Cerebellar nuclear complex (tissue), 1 donor: Measurements from ENCODE around the gene NRXN3.

ENCODE experiments used
- DNase-seq, 2 experiments: peaks; one replicate each; lab custom pipeline; 2025; lab: John Stamatoyannopoulos, UW

NRXN3 gene

GRCh38 chr14:78917462-78917861 is 747.3 kb downstream of the NRXN3 start:
- no peak for DNase-seq

GRCh38 chr14:78921856-78922255 is 751.7 kb downstream of the NRXN3 start:
- DNase-seq = no peak

- no peak for DNase-seq
These were observed 757.1 kb downstream of the NRXN3 start for GRCh38 chr14:78927261-78927660.

- DNase-seq = no peak
These were observed 763.0 kb downstream of the NRXN3 start for GRCh38 chr14:78933166-78933565.

GRCh38 chr14:78933948-78934524 is 763.9 kb downstream of the NRXN3 start:
- no peak for DNase-seq

GRCh38 chr14:78946949-78947348 is 776.8 kb downstream of the NRXN3 start:
- no peak for DNase-seq

GRCh38 chr14:78947681-78948080 is 777.5 kb downstream of the NRXN3 start:
- DNase-seq = no peak

- no peak for DNase-seq
These were observed 780.5 kb downstream of the NRXN3 start for GRCh38 chr14:78950649-78951048.

- no peak for DNase-seq
These were observed 781.4 kb downstream of the NRXN3 start for GRCh38 chr14:78951602-78952001.

- DNase-seq = peak in 1 of 2 experiments; percentile 50
These were observed 789.6 kb downstream of the NRXN3 start for GRCh38 chr14:78959674-78960264.

- no peak for DNase-seq
These were observed 797.1 kb downstream of the NRXN3 start for GRCh38 chr14:78967111-78967809.

- DNase-seq = no peak
These were observed 798.1 kb downstream of the NRXN3 start for GRCh38 chr14:78968265-78968664.

- DNase-seq = no peak
These were observed 800.5 kb downstream of the NRXN3 start for GRCh38 chr14:78970677-78971076.

- no peak for DNase-seq
These were observed 802.3 kb downstream of the NRXN3 start for GRCh38 chr14:78972440-78972839.

- no peak for DNase-seq
These were observed 804.5 kb downstream of the NRXN3 start for GRCh38 chr14:78974691-78975090.

- no peak for DNase-seq
These were observed 805.6 kb downstream of the NRXN3 start for GRCh38 chr14:78975734-78976133.

- DNase-seq = peak in 1 of 2 experiments; percentile 61
These were observed 808.7 kb downstream of the NRXN3 start for GRCh38 chr14:78978896-78979295.

GRCh38 chr14:78982551-78982950 is 812.4 kb downstream of the NRXN3 start:
- DNase-seq = no peak

GRCh38 chr14:78983126-78983525 is 813.0 kb downstream of the NRXN3 start:
- no peak for DNase-seq

GRCh38 chr14:78985668-78986381 is 815.7 kb downstream of the NRXN3 start:
- DNase-seq = no peak

GRCh38 chr14:78986989-78987388 is 816.8 kb downstream of the NRXN3 start:
- DNase-seq = no peak

GRCh38 chr14:78989221-78989620 is 819.0 kb downstream of the NRXN3 start:
- DNase-seq = no peak

- DNase-seq = no peak
These were observed 822.7 kb downstream of the NRXN3 start for GRCh38 chr14:78992867-78993266.
